ENCODE measurements around the gene MSRB3. TPM values are rescaled to one million over a fixed set of nuclear protein-coding genes. Genes with fewer than 3 reads are reported as not detected.

The MSRB3 gene
- total and polyA plus RNA-seq, 12 donors: 44.7 to 169 (median 119) TPM

DNA sequence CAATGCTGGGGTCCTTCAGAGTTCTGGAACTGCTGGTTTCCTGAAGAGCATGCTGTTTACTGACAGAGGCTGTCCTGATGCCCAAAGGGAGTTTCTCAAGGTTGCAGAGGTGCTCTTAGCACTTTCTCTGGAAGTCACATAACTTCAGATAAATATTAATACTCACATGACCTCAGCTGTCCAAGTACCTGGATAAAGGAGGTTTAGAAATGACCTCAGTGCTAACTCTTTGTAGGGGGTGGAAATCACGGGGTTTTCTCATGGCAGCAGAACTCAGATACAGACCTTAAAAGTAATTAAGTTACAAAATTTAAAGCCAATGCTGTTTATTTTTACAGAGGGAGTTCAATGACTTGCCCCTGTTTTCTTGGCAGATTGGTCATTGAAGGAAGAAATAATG lies 225.9 kb downstream of the MSRB3 start:
- no peaks in the 10 kb centered on the region for H3K36me3 ChIP-seq
- ATAC-seq (no peak), DNase-seq (no peak)
- no peaks in the 10 kb centered on the region for H3K9me3 ChIP-seq
- H3K4me3 ChIP-seq: no peak overlapping the region
- intact Hi-C loops (cut with DNase I): no loop called here
- TF ChIP-seq, protein P1, sequence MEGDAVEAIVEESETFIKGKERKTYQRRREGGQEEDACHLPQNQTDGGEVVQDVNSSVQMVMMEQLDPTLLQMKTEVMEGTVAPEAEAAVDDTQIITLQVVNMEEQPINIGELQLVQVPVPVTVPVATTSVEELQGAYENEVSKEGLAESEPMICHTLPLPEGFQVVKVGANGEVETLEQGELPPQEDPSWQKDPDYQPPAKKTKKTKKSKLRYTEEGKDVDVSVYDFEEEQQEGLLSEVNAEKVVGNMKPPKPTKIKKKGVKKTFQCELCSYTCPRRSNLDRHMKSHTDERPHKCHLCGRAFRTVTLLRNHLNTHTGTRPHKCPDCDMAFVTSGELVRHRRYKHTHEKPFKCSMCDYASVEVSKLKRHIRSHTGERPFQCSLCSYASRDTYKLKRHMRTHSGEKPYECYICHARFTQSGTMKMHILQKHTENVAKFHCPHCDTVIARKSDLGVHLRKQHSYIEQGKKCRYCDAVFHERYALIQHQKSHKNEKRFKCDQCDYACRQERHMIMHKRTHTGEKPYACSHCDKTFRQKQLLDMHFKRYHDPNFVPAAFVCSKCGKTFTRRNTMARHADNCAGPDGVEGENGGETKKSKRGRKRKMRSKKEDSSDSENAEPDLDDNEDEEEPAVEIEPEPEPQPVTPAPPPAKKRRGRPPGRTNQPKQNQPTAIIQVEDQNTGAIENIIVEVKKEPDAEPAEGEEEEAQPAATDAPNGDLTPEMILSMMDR (IDR thresholded peaks at IDR 0.05): no peak
- H3K4me1 ChIP-seq: peaks cover 0 to 17% (median 6%) of the 10 kb centered on the region in 9 donors
- peaks cover 0 to 3% (median 0%) of the 10 kb centered on the region in 7 donors for H3K27me3 ChIP-seq
- no peak overlapping the region for H3K27ac ChIP-seq
- WGBS, 2 donors: 87 to 88% methylated on average over 1 of the region's 1 CpG

DNA sequence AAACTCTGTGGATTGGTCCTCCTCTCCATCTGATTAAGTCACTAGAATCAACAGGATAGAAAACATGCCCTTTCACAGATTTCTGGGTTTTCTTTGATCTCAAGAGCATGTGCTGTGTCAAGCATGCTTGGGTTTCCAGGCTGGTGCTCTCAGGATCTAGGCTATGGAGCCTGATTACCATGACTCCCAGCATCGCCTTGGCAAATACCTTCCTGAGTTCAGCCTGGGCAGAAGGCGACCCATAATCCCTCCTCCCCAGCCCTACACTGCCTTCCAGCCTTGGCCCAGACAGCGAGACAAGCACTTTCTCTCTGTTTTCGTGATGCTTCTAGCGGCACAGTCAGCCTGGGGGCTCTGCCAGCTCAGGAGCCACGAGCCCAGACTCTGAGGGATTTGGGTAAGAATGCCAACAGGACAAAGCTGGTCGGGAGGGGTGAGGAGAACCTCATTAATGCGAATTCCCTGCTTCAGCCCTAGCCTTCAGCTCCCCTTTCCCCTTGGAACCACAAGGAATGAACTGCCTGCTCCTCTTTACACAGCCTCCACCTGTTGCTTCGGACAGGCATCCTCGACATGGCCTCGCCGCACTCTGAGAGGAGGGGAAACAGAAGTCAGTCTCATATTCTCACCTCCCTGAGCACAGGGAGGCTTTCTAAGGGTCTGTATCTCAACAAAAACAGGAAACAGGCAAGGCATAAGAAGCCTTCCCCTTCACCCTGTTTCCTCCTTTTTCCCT lies 227.1 kb downstream of the MSRB3 start:
- ATAC-seq (no peak), DNase-seq (no peak)
- peaks cover 0 to 18% (median 13%) of the 10 kb centered on the region in 9 donors for H3K4me1 ChIP-seq
- TF ChIP-seq, protein P1 (IDR thresholded peaks at IDR 0.05): no peak
- H3K27ac ChIP-seq: no peak overlapping the region
- WGBS, 2 donors: 83 to 88% methylated on average over 12 of the region's 12 CpGs
- peaks cover 0 to 3% (median 0%) of the 10 kb centered on the region in 7 donors for H3K27me3 ChIP-seq
- H3K36me3 ChIP-seq: no peaks in the 10 kb centered on the region
- no peaks in the 10 kb centered on the region for H3K9me3 ChIP-seq
- intact Hi-C loops (cut with DNase I): no loop called here
- no peak overlapping the region for H3K4me3 ChIP-seq

DNA sequence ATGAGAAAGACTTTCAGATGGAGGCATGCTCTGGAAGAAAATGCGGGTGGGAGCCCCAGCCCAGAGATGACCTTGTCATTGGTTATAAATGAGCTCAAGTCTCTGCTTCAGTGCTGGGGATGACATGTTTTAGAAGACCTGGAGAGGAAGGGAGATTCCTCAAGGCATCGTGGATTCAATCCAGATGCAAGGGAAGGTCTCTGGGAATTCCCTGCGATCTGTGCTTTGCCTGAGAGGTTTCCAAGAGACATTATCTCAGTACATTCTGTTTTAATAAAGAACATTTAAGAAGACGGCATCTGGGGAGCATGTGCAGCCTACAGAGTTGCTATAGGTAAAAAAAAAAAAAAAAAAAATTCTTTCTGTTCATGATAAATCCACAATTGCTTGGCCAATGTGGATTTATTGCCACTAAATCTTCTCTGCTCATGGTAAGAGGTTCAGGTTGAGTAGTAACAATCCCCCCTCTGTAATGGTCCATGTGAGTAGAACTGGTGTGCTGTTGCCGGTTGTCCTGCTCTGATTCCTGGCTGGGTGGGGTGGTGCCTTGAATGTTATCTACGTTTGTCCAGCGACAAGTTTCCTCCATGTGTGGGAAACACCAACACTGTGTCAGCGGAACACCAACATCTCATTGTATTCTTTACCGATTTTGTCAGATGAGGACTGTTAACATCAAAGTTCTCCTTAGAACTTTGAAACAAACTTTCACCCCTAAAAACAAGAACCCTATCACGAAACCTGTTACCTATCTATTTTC lies 230.0 kb downstream of the MSRB3 start:
- H3K27me3 ChIP-seq: peaks cover 0 to 3% (median 0%) of the 10 kb centered on the region in 7 donors
- H3K9me3 ChIP-seq: no peaks in the 10 kb centered on the region
- 74 to 81% methylated on average over 10 of the region's 10 CpGs for WGBS, 2 donors
- H3K4me1 ChIP-seq: peaks cover 0 to 21% (median 15%) of the 10 kb centered on the region in 9 donors
- TF ChIP-seq, protein P1 (IDR thresholded peaks at IDR 0.05): no peak
- H3K4me3 ChIP-seq: no peak overlapping the region
- DNase-seq: no peak
- no peak overlapping the region for H3K27ac ChIP-seq
- no peaks in the 10 kb centered on the region for H3K36me3 ChIP-seq
- intact Hi-C loops (cut with DNase I): no loop called here
- ATAC-seq: no peak

DNA sequence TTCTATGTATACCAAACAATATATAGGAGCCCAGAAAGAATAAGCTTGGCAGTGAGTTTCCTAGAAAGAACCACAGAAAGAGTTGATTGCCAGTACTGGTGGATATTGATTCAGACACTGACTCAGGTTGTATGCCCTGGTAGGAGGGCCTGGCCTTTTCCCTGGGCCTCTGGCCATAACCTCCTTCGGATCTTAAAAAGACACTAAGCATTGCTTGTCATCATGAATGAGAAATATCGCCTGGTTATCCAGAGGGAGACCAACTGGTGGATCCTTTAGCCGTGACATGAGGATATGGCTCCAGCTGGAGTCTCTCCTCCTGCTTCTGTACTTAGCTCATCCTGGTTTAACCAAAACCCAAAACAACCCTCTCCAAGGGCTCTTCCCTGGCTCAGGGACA lies 231.5 kb downstream of the MSRB3 start:
- Histone ChIP-seq H3K9me3 (no peaks in the 10 kb centered on the region), H3K27me3 (peaks cover 0 to 3% (median 0%) of the 10 kb centered on the region in 7 donors), H3K4me1 (peaks cover 0 to 21% (median 15%) of the 10 kb centered on the region in 9 donors), H3K36me3 (no peaks in the 10 kb centered on the region), H3K27ac (no peak overlapping the region), H3K4me3 (no peak overlapping the region)
- TF ChIP-seq, protein P1 (IDR thresholded peaks at IDR 0.05): no peak
- DNase-seq (no peak), ATAC-seq (no peak)
- WGBS, 2 donors: 50 to 64% methylated on average over 3 of the region's 3 CpGs
- intact Hi-C loops (cut with DNase I): no loop called here
